ENCODE measurements around the gene TM4SF18.
"Not testable (repeated sequence)": the region's sequence is repeated elsewhere in the genome, so short reads cannot be mapped to it uniquely, and the experiment has no call there.

TM4SF18 gene

GRCh38 chr3:149356044-149356592 is 22.7 kb upstream of the TM4SF18 start:
- Mint-ChIP-seq H3K27ac (no peak overlapping the region), H3K27me3 (no peaks in the 10 kb centered on the region), H3K9me3 (no peaks in the 10 kb centered on the region), H3K36me3 (ENCODE audit: low read depth) (no peaks in the 10 kb centered on the region), H3K4me3 (no peak overlapping the region), H3K4me1 (ENCODE audit: low read depth) (no peaks in the 10 kb centered on the region)
- intact Hi-C loops (cut with micrococcal nuclease) = no loop called here

- Mint-ChIP-seq H3K27ac (no peak overlapping the region), H3K27me3 (no peaks in the 10 kb centered on the region), H3K36me3 (ENCODE audit: low read depth) (no peaks in the 10 kb centered on the region), H3K4me1 (ENCODE audit: low read depth) (no peaks in the 10 kb centered on the region), H3K4me3 (no peak overlapping the region), H3K9me3 (no peaks in the 10 kb centered on the region)
- intact Hi-C loops (cut with micrococcal nuclease) = loop anchor here (2.0 kb wide), 1 partner anchor 127 kb away; no protein-coding TSS in a partner anchor
Measured at GRCh38 chr3:149353581-149354184, 20.2 kb upstream of the TM4SF18 start.

GRCh38 chr3:149352556-149352955 is 19.1 kb upstream of the TM4SF18 start:
- no peaks in the 10 kb centered on the region for H3K36me3 Mint-ChIP-seq (ENCODE audit: low read depth)
- H3K4me1 Mint-ChIP-seq (ENCODE audit: low read depth) = no peaks in the 10 kb centered on the region
- H3K27me3 Mint-ChIP-seq = no peaks in the 10 kb centered on the region
- no peaks in the 10 kb centered on the region for H3K9me3 Mint-ChIP-seq
- intact Hi-C loops (cut with micrococcal nuclease) = loop anchor here (2.0 kb wide), 1 partner anchor 128 kb away; no protein-coding TSS in a partner anchor
- no peak overlapping the region for H3K27ac Mint-ChIP-seq
- H3K4me3 Mint-ChIP-seq = no peak overlapping the region

GRCh38 chr3:149343951-149344350 is 10.5 kb upstream of the TM4SF18 start:
- intact Hi-C loops (cut with micrococcal nuclease) = no loop called here
- Mint-ChIP-seq H3K27ac (no peak overlapping the region), H3K27me3 (no peaks in the 10 kb centered on the region)

GRCh38 chr3:149342413-149343380 is 9.3 kb upstream of the TM4SF18 start:
- intact Hi-C loops (cut with micrococcal nuclease) = no loop called here
- no peak overlapping the region for H3K4me3 Mint-ChIP-seq
- peaks cover 26% of the 10 kb centered on the region for H3K4me1 Mint-ChIP-seq (ENCODE audit: low read depth)
- H3K9me3 Mint-ChIP-seq = no peaks in the 10 kb centered on the region
- H3K27me3 Mint-ChIP-seq = no peaks in the 10 kb centered on the region
- no peak overlapping the region for H3K27ac Mint-ChIP-seq
- H3K36me3 Mint-ChIP-seq (ENCODE audit: low read depth) = no peaks in the 10 kb centered on the region

More at GRCh38 chr3:149343951-149344350, 10.5 kb upstream of the TM4SF18 start:
- Mint-ChIP-seq H3K36me3 (ENCODE audit: low read depth) (no peaks in the 10 kb centered on the region), H3K4me3 (no peak overlapping the region), H3K9me3 (no peaks in the 10 kb centered on the region), H3K4me1 (ENCODE audit: low read depth) (peaks cover 26% of the 10 kb centered on the region)

- no peaks in the 10 kb centered on the region for H3K9me3 Mint-ChIP-seq
- H3K27ac Mint-ChIP-seq = no peak overlapping the region
- H3K4me1 Mint-ChIP-seq (ENCODE audit: low read depth) = peaks cover 26% of the 10 kb centered on the region
- H3K4me3 Mint-ChIP-seq = no peak overlapping the region
- H3K27me3 Mint-ChIP-seq = no peaks in the 10 kb centered on the region
- H3K36me3 Mint-ChIP-seq (ENCODE audit: low read depth) = no peaks in the 10 kb centered on the region
- intact Hi-C loops (cut with micrococcal nuclease) = no loop called here
Measured at GRCh38 chr3:149340310-149340933, 7.0 kb upstream of the TM4SF18 start.

- H3K4me1 Mint-ChIP-seq (ENCODE audit: low read depth) = peaks cover 26% of the 10 kb centered on the region
- H3K27me3 Mint-ChIP-seq = no peaks in the 10 kb centered on the region
- no peak overlapping the region for H3K27ac Mint-ChIP-seq
- H3K9me3 Mint-ChIP-seq = no peaks in the 10 kb centered on the region
- H3K4me3 Mint-ChIP-seq = no peak overlapping the region
- intact Hi-C loops (cut with micrococcal nuclease) = no loop called here
- H3K36me3 Mint-ChIP-seq (ENCODE audit: low read depth) = no peaks in the 10 kb centered on the region
Measured at GRCh38 chr3:149339931-149340309, 6.5 kb upstream of the TM4SF18 start.

- intact Hi-C loops (cut with micrococcal nuclease); H3K36me3 Mint-ChIP-seq (ENCODE audit: low read depth); H3K27me3 Mint-ChIP-seq; H3K9me3 Mint-ChIP-seq; H3K27ac Mint-ChIP-seq; H3K4me3 Mint-ChIP-seq: not testable (repeated sequence)
- H3K4me1 Mint-ChIP-seq (ENCODE audit: low read depth) = peaks cover 15% of the 10 kb centered on the region
Measured at GRCh38 chr3:149337486-149337885, 4.0 kb upstream of the TM4SF18 start.

- no peak overlapping the region for H3K27ac Mint-ChIP-seq
- no peaks in the 10 kb centered on the region for H3K9me3 Mint-ChIP-seq
- intact Hi-C loops (cut with micrococcal nuclease) = no loop called here
- no peaks in the 10 kb centered on the region for H3K27me3 Mint-ChIP-seq
- no peaks in the 10 kb centered on the region for H3K36me3 Mint-ChIP-seq (ENCODE audit: low read depth)
- H3K4me1 Mint-ChIP-seq (ENCODE audit: low read depth) = peaks cover 14% of the 10 kb centered on the region
- H3K4me3 Mint-ChIP-seq = no peak overlapping the region
Measured at GRCh38 chr3:149336925-149337324, 3.5 kb upstream of the TM4SF18 start.

- Mint-ChIP-seq H3K36me3 (ENCODE audit: low read depth) (no peaks in the 10 kb centered on the region), H3K9me3 (no peaks in the 10 kb centered on the region), H3K4me3 (no peak overlapping the region), H3K4me1 (ENCODE audit: low read depth) (no peaks in the 10 kb centered on the region), H3K27ac (no peak overlapping the region), H3K27me3 (no peaks in the 10 kb centered on the region)
- intact Hi-C loops (cut with micrococcal nuclease) = no loop called here
Measured at GRCh38 chr3:149332771-149333170, 665 bp downstream of the TM4SF18 start.

- no peaks in the 10 kb centered on the region for H3K27me3 Mint-ChIP-seq
- intact Hi-C loops (cut with micrococcal nuclease) = no loop called here
- no peaks in the 10 kb centered on the region for H3K4me1 Mint-ChIP-seq (ENCODE audit: low read depth)
- H3K4me3 Mint-ChIP-seq = no peak overlapping the region
- no peak overlapping the region for H3K27ac Mint-ChIP-seq
- no peaks in the 10 kb centered on the region for H3K36me3 Mint-ChIP-seq (ENCODE audit: low read depth)
- no peaks in the 10 kb centered on the region for H3K9me3 Mint-ChIP-seq
Measured at GRCh38 chr3:149332227-149332765, 1.1 kb downstream of the TM4SF18 start.

GRCh38 chr3:149331396-149331795 is 2.0 kb downstream of the TM4SF18 start:
- intact Hi-C loops (cut with micrococcal nuclease) = no loop called here

GRCh38 chr3:149330609-149331331 is 2.7 kb downstream of the TM4SF18 start:
- Mint-ChIP-seq H3K4me3 (no peak overlapping the region), H3K36me3 (ENCODE audit: low read depth) (no peaks in the 10 kb centered on the region), H3K4me1 (ENCODE audit: low read depth) (no peaks in the 10 kb centered on the region), H3K9me3 (no peaks in the 10 kb centered on the region), H3K27me3 (no peaks in the 10 kb centered on the region), H3K27ac (no peak overlapping the region)
- intact Hi-C loops (cut with micrococcal nuclease) = no loop called here

More at GRCh38 chr3:149331396-149331795, 2.0 kb downstream of the TM4SF18 start:
- no peaks in the 10 kb centered on the region for H3K27me3 Mint-ChIP-seq
- H3K4me1 Mint-ChIP-seq (ENCODE audit: low read depth) = no peaks in the 10 kb centered on the region
- no peaks in the 10 kb centered on the region for H3K36me3 Mint-ChIP-seq (ENCODE audit: low read depth)
- no peaks in the 10 kb centered on the region for H3K9me3 Mint-ChIP-seq
- H3K27ac Mint-ChIP-seq = no peak overlapping the region
- no peak overlapping the region for H3K4me3 Mint-ChIP-seq

All from dendritic cell treated with granulocyte-macrophage colony-stimulating factor and Interleukin-4, amounts not matched to agents 40 ng/mL and 50 ng/mL, for 4 days (primary cell).